Measurements from ENCODE around the gene TMTC2.
"Not testable (repeated sequence)": the region's sequence is repeated elsewhere in the genome, so short reads cannot be mapped to it uniquely, and the experiment has no call there.

The TMTC2 gene

GRCh38 chr12:82804601-82805000 is 117.9 kb downstream of the TMTC2 start:
- Histone ChIP-seq H3K4me1 (ENCODE audit: control insufficient read depth, insufficient read depth, low read length, poor library complexity, severe bottlenecking) (no peaks in the 10 kb centered on the region), H3K27me3 (replicated peaks; ENCODE audit: control insufficient read depth, insufficient read depth, low read length, poor library complexity, severe bottlenecking) (no peaks in the 10 kb centered on the region), H3K4me3 (ENCODE audit: insufficient read depth, low read depth, low read length, poor library complexity, severe bottlenecking) (no peak overlapping the region), H3K9me3 (ENCODE audit: control insufficient read depth, low read length) (no peaks in the 10 kb centered on the region), H3K36me3 (ENCODE audit: control insufficient read depth, insufficient read depth, low read length) (no peaks in the 10 kb centered on the region), H3K27ac (ENCODE audit: insufficient read depth, low read length, poor library complexity, severe bottlenecking) (no peak overlapping the region)
- DNase-seq: no peak

- not testable (repeated sequence) for H3K4me3 ChIP-seq (ENCODE audit: insufficient read depth, low read depth, low read length, poor library complexity, severe bottlenecking); H3K27me3 ChIP-seq (replicated peaks; ENCODE audit: control insufficient read depth, insufficient read depth, low read length, poor library complexity, severe bottlenecking); H3K36me3 ChIP-seq (ENCODE audit: control insufficient read depth, insufficient read depth, low read length); H3K9me3 ChIP-seq (ENCODE audit: control insufficient read depth, low read length); H3K27ac ChIP-seq (ENCODE audit: insufficient read depth, low read length, poor library complexity, severe bottlenecking); H3K4me1 ChIP-seq (ENCODE audit: control insufficient read depth, insufficient read depth, low read length, poor library complexity, severe bottlenecking); DNase-seq
These were observed 118.3 kb downstream of the TMTC2 start for GRCh38 chr12:82805004-82805403.

DNA sequence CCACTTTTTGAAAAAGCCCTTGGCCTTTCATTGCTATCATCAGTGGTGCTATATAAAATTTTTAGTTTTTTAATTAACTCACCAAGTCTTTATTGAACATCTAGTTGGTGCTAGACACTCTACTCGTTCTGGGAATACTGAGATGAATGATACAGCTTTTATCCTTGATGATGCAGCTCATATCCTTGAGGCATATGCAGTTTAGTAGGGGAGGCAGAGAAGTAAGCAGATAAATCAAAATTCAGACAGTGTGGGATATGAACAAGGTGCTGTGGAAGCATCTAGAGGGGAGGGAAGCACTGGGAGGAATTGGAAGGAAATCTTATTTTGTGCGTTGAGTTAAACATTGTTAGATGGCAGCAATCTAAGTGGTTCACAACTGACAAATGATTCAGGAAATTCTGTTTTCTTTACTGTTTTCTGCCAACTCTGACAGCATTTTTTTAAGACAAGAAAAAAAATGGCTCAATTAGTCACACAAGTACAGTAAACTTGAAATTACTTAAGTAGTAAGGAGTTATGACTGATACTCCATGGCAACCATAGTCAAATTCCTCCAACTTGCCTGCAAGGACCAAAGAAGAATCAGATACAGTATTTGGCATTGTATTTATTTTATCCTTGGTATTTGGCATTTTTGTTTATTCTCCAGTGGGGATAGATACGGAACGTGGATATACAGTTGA is 119.2 kb downstream of the TMTC2 start:
- Histone ChIP-seq H3K4me3 (ENCODE audit: insufficient read depth, low read depth, low read length, poor library complexity, severe bottlenecking) (no peak overlapping the region), H3K27ac (ENCODE audit: insufficient read depth, low read length, poor library complexity, severe bottlenecking) (no peak overlapping the region), H3K36me3 (ENCODE audit: control insufficient read depth, insufficient read depth, low read length) (no peaks in the 10 kb centered on the region), H3K9me3 (ENCODE audit: control insufficient read depth, low read length) (no peaks in the 10 kb centered on the region), H3K27me3 (replicated peaks; ENCODE audit: control insufficient read depth, insufficient read depth, low read length, poor library complexity, severe bottlenecking) (no peaks in the 10 kb centered on the region), H3K4me1 (ENCODE audit: control insufficient read depth, insufficient read depth, low read length, poor library complexity, severe bottlenecking) (no peaks in the 10 kb centered on the region)
- DNase-seq: no peak

DNA sequence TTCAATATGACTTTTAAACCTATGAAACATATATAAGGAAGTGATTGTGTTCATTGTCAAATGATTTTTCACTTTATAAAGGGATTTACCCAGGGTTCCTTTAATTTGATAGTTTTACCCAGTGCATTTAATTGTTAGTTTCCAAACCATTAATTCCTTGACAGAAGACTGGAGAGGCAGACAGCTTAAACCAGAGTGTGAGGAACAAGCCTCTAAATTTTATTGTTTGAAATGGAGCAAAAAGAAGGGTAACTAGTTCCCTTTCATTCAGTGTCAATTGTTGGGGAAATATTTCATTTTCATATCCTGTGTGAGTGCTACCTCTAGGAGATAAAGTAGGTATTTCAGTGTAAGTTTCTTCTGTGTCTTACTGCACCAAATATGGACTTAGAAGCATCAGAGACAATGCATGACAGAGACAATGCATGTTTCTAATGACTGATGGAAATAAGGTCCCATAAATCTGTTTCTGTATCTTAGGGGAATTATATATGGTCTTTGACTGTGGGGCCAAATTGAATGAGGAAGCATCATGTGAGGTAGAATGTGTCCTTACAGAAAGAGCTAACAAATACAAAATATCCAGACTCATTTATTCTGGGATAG is 120.5 kb downstream of the TMTC2 start:
- Histone ChIP-seq H3K4me3 (ENCODE audit: insufficient read depth, low read depth, low read length, poor library complexity, severe bottlenecking) (no peak overlapping the region), H3K27ac (ENCODE audit: insufficient read depth, low read length, poor library complexity, severe bottlenecking) (no peak overlapping the region), H3K36me3 (ENCODE audit: control insufficient read depth, insufficient read depth, low read length) (no peaks in the 10 kb centered on the region), H3K27me3 (replicated peaks; ENCODE audit: control insufficient read depth, insufficient read depth, low read length, poor library complexity, severe bottlenecking) (no peaks in the 10 kb centered on the region), H3K4me1 (ENCODE audit: control insufficient read depth, insufficient read depth, low read length, poor library complexity, severe bottlenecking) (no peaks in the 10 kb centered on the region), H3K9me3 (ENCODE audit: control insufficient read depth, low read length) (no peaks in the 10 kb centered on the region)
- no peak for DNase-seq

- H3K4me1 ChIP-seq (ENCODE audit: control insufficient read depth, insufficient read depth, low read length, poor library complexity, severe bottlenecking): no peaks in the 10 kb centered on the region
- H3K9me3 ChIP-seq (ENCODE audit: control insufficient read depth, low read length): no peaks in the 10 kb centered on the region
- H3K27me3 ChIP-seq (replicated peaks; ENCODE audit: control insufficient read depth, insufficient read depth, low read length, poor library complexity, severe bottlenecking): no peaks in the 10 kb centered on the region
- no peaks in the 10 kb centered on the region for H3K36me3 ChIP-seq (ENCODE audit: control insufficient read depth, insufficient read depth, low read length)
- no peak for DNase-seq
- H3K4me3 ChIP-seq (ENCODE audit: insufficient read depth, low read depth, low read length, poor library complexity, severe bottlenecking): no peak overlapping the region
- H3K27ac ChIP-seq (ENCODE audit: insufficient read depth, low read length, poor library complexity, severe bottlenecking): no peak overlapping the region
These were observed 123.9 kb downstream of the TMTC2 start for GRCh38 chr12:82810568-82810967.

DNA sequence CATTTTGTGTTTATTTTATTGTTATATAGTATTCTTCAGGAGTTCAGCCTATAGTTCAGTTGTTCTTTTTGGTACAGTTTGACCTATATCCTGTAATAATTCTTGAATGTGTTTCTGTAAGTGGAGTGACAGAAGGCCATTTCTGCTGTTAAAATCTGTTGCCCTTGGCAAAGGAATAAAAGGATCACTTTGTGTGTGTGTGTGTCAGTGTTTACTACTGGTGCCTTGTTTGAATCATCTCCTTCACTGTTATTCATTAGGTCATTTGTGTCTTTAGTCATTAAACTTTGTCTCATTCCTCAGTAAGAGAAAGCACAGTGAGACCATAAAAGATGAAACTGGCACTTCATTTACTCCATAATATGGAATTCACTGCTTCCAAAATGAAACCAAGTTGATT is 130.7 kb downstream of the TMTC2 start:
- no peak for DNase-seq
- no peaks in the 10 kb centered on the region for H3K36me3 ChIP-seq (ENCODE audit: control insufficient read depth, insufficient read depth, low read length)
- H3K9me3 ChIP-seq (ENCODE audit: control insufficient read depth, low read length): no peaks in the 10 kb centered on the region
- no peak overlapping the region for H3K4me3 ChIP-seq (ENCODE audit: insufficient read depth, low read depth, low read length, poor library complexity, severe bottlenecking)
- no peak overlapping the region for H3K27ac ChIP-seq (ENCODE audit: insufficient read depth, low read length, poor library complexity, severe bottlenecking)
- no peaks in the 10 kb centered on the region for H3K27me3 ChIP-seq (replicated peaks; ENCODE audit: control insufficient read depth, insufficient read depth, low read length, poor library complexity, severe bottlenecking)
- H3K4me1 ChIP-seq (ENCODE audit: control insufficient read depth, insufficient read depth, low read length, poor library complexity, severe bottlenecking): no peaks in the 10 kb centered on the region

- no peak overlapping the region for H3K27ac ChIP-seq (ENCODE audit: insufficient read depth, low read length, poor library complexity, severe bottlenecking)
- DNase-seq: no peak
- no peak overlapping the region for H3K4me3 ChIP-seq (ENCODE audit: insufficient read depth, low read depth, low read length, poor library complexity, severe bottlenecking)
- H3K4me1 ChIP-seq (ENCODE audit: control insufficient read depth, insufficient read depth, low read length, poor library complexity, severe bottlenecking): no peaks in the 10 kb centered on the region
- no peaks in the 10 kb centered on the region for H3K27me3 ChIP-seq (replicated peaks; ENCODE audit: control insufficient read depth, insufficient read depth, low read length, poor library complexity, severe bottlenecking)
- no peaks in the 10 kb centered on the region for H3K36me3 ChIP-seq (ENCODE audit: control insufficient read depth, insufficient read depth, low read length)
- H3K9me3 ChIP-seq (ENCODE audit: control insufficient read depth, low read length): no peaks in the 10 kb centered on the region
These were observed 131.7 kb downstream of the TMTC2 start for GRCh38 chr12:82818271-82819035.

DNA sequence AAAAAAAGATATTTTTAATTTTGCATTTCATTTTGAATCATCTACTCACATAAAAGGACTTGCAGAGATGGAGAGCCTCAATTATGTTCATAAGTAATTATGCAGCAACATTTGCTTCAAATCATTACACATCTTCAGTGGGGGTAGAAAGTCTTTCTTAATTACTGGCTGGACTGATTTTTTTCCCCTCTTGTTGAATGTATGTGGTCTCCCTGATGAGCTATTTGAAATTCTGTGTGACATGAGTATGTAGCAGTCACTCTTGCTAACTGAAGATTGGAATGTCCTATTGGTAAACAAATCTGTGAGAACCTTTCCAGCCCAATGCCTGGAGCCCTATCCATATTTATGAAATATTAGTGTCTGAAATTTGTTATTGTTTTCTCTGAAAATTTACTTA is 139.8 kb downstream of the TMTC2 start:
- no peaks in the 10 kb centered on the region for H3K27me3 ChIP-seq (replicated peaks; ENCODE audit: control insufficient read depth, insufficient read depth, low read length, poor library complexity, severe bottlenecking)
- DNase-seq: no peak

DNA sequence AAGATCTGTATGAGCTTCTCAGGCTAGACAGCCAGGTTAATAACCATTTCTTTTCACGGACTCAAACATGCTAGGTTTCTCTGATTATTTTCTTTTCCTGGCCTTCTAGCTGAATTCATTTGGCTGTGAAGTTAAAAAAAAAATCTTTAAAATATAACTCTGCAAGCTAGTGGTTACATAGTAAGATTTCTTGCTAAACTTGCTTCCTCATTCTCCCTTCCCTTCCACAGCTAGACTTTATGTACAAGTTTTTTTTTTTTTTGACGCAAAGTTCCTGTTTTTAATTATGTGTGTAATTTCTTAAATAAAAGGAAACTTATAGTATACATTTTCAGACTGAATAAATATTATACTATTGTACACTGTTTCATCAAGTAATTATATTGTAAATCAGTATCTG is 145.4 kb downstream of the TMTC2 start:
- no peak overlapping the region for H3K4me3 ChIP-seq (ENCODE audit: insufficient read depth, low read depth, low read length, poor library complexity, severe bottlenecking)

More for the DNA sequence above, 139.8 kb downstream of the TMTC2 start:
- Histone ChIP-seq H3K36me3 (ENCODE audit: control insufficient read depth, insufficient read depth, low read length) (no peaks in the 10 kb centered on the region), H3K9me3 (ENCODE audit: control insufficient read depth, low read length) (no peaks in the 10 kb centered on the region), H3K4me1 (ENCODE audit: control insufficient read depth, insufficient read depth, low read length, poor library complexity, severe bottlenecking) (no peaks in the 10 kb centered on the region), H3K4me3 (ENCODE audit: insufficient read depth, low read depth, low read length, poor library complexity, severe bottlenecking) (no peak overlapping the region), H3K27ac (ENCODE audit: insufficient read depth, low read length, poor library complexity, severe bottlenecking) (no peak overlapping the region)

DNA sequence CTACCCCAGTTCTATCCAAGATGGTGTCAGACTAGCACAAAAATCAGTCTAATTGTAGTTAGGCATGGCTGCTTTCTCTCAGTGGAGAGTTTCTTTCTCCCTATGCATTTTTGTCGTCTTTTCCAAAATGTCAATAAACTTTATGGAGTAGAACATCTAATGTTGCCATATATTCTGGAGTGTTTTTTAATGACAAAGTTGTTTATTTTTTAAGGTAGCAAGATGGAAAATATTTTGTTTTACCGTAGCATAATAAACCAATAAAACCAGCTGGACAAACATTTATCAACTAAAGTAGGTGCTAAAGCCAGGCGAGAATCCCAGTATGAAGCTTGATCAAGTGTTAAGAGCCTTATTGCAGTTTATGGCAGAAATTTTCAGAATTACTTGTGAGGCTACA is 146.3 kb downstream of the TMTC2 start:
- H3K27me3 ChIP-seq (replicated peaks; ENCODE audit: control insufficient read depth, insufficient read depth, low read length, poor library complexity, severe bottlenecking): no peaks in the 10 kb centered on the region
- no peak overlapping the region for H3K4me3 ChIP-seq (ENCODE audit: insufficient read depth, low read depth, low read length, poor library complexity, severe bottlenecking)
- H3K9me3 ChIP-seq (ENCODE audit: control insufficient read depth, low read length): no peaks in the 10 kb centered on the region
- H3K4me1 ChIP-seq (ENCODE audit: control insufficient read depth, insufficient read depth, low read length, poor library complexity, severe bottlenecking): no peaks in the 10 kb centered on the region
- no peak for DNase-seq
- no peaks in the 10 kb centered on the region for H3K36me3 ChIP-seq (ENCODE audit: control insufficient read depth, insufficient read depth, low read length)
- H3K27ac ChIP-seq (ENCODE audit: insufficient read depth, low read length, poor library complexity, severe bottlenecking): no peak overlapping the region

More for the DNA sequence above, 145.4 kb downstream of the TMTC2 start:
- H3K9me3 ChIP-seq (ENCODE audit: control insufficient read depth, low read length): no peaks in the 10 kb centered on the region
- no peak for DNase-seq
- no peaks in the 10 kb centered on the region for H3K4me1 ChIP-seq (ENCODE audit: control insufficient read depth, insufficient read depth, low read length, poor library complexity, severe bottlenecking)
- no peak overlapping the region for H3K27ac ChIP-seq (ENCODE audit: insufficient read depth, low read length, poor library complexity, severe bottlenecking)
- H3K27me3 ChIP-seq (replicated peaks; ENCODE audit: control insufficient read depth, insufficient read depth, low read length, poor library complexity, severe bottlenecking): no peaks in the 10 kb centered on the region
- H3K36me3 ChIP-seq (ENCODE audit: control insufficient read depth, insufficient read depth, low read length): no peaks in the 10 kb centered on the region
